K562 (cell line): ENCODE results near the gene ACOT7.

Experiments
- CBFA2T3 ChIP-seq: fragments of 450-650 bp; IDR thresholded peaks from 2 replicates; pipeline ENCODE4 v1.6.1; 2017
- GATAD2A ChIP-seq: fragments of 450-650 bp; IDR thresholded peaks from 2 replicates; pipeline ENCODE4 v1.6.1; 2017
- LEF1 ChIP-seq: fragments of 450-650 bp; IDR thresholded peaks from 2 replicates; pipeline ENCODE4 v1.6.1; 2016; ENCODE audit warnings: mild to moderate bottlenecking
- PKNOX1 ChIP-seq: fragments of 450-650 bp; IDR thresholded peaks from 2 replicates; pipeline ENCODE4 v1.6.1; 2016

- no peak for TF ChIP-seq CBFA2T3
- no peak for TF ChIP-seq PKNOX1
- TF ChIP-seq LEF1, result no peak
- TF ChIP-seq GATAD2A, result 0 out of 2 replicates have a peak, but pooled peaks have one; percentile 29
These were observed 29.9 kb upstream of the ACOT7 start for GRCh38 chr1:6423321-6423999.
